ENCODE data around the gene ATP1A4. TPM values are rescaled to one million over a fixed set of nuclear protein-coding genes. Genes with fewer than 3 reads are reported as not detected.

Gene ATP1A4
- total and polyA plus RNA-seq, 2 of the 8 experiments (the other 6 are each of a cell fraction or from before 2014, with no cell fraction given) = 0.48 to 0.61 TPM

DNA sequence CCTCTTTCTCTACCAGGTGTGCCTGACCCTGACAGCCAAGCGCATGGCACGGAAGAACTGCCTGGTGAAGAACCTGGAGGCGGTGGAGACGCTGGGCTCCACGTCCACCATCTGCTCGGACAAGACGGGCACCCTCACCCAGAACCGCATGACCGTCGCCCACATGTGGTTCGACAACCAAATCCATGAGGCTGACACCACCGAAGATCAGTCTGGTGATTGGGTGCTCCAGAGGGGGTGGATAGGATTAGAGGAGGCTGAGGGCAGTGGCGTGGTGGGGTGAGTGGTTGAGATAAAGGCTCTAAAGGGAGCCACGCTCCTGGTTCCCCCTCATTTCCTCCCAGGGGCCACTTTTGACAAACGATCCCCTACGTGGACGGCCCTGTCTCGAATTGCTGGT, 22.8 kb upstream of the ATP1A4 start (continued):
- TF ChIP-seq POLR2AphosphoS5 (IDR thresholded peaks at IDR 0.05; ENCODE audit: low read depth, low read length) (no peak), YY1 (IDR thresholded peaks at IDR 0.05; ENCODE audit: low read depth, low read length) (no peak)
- TF ChIP-seq, protein P1, sequence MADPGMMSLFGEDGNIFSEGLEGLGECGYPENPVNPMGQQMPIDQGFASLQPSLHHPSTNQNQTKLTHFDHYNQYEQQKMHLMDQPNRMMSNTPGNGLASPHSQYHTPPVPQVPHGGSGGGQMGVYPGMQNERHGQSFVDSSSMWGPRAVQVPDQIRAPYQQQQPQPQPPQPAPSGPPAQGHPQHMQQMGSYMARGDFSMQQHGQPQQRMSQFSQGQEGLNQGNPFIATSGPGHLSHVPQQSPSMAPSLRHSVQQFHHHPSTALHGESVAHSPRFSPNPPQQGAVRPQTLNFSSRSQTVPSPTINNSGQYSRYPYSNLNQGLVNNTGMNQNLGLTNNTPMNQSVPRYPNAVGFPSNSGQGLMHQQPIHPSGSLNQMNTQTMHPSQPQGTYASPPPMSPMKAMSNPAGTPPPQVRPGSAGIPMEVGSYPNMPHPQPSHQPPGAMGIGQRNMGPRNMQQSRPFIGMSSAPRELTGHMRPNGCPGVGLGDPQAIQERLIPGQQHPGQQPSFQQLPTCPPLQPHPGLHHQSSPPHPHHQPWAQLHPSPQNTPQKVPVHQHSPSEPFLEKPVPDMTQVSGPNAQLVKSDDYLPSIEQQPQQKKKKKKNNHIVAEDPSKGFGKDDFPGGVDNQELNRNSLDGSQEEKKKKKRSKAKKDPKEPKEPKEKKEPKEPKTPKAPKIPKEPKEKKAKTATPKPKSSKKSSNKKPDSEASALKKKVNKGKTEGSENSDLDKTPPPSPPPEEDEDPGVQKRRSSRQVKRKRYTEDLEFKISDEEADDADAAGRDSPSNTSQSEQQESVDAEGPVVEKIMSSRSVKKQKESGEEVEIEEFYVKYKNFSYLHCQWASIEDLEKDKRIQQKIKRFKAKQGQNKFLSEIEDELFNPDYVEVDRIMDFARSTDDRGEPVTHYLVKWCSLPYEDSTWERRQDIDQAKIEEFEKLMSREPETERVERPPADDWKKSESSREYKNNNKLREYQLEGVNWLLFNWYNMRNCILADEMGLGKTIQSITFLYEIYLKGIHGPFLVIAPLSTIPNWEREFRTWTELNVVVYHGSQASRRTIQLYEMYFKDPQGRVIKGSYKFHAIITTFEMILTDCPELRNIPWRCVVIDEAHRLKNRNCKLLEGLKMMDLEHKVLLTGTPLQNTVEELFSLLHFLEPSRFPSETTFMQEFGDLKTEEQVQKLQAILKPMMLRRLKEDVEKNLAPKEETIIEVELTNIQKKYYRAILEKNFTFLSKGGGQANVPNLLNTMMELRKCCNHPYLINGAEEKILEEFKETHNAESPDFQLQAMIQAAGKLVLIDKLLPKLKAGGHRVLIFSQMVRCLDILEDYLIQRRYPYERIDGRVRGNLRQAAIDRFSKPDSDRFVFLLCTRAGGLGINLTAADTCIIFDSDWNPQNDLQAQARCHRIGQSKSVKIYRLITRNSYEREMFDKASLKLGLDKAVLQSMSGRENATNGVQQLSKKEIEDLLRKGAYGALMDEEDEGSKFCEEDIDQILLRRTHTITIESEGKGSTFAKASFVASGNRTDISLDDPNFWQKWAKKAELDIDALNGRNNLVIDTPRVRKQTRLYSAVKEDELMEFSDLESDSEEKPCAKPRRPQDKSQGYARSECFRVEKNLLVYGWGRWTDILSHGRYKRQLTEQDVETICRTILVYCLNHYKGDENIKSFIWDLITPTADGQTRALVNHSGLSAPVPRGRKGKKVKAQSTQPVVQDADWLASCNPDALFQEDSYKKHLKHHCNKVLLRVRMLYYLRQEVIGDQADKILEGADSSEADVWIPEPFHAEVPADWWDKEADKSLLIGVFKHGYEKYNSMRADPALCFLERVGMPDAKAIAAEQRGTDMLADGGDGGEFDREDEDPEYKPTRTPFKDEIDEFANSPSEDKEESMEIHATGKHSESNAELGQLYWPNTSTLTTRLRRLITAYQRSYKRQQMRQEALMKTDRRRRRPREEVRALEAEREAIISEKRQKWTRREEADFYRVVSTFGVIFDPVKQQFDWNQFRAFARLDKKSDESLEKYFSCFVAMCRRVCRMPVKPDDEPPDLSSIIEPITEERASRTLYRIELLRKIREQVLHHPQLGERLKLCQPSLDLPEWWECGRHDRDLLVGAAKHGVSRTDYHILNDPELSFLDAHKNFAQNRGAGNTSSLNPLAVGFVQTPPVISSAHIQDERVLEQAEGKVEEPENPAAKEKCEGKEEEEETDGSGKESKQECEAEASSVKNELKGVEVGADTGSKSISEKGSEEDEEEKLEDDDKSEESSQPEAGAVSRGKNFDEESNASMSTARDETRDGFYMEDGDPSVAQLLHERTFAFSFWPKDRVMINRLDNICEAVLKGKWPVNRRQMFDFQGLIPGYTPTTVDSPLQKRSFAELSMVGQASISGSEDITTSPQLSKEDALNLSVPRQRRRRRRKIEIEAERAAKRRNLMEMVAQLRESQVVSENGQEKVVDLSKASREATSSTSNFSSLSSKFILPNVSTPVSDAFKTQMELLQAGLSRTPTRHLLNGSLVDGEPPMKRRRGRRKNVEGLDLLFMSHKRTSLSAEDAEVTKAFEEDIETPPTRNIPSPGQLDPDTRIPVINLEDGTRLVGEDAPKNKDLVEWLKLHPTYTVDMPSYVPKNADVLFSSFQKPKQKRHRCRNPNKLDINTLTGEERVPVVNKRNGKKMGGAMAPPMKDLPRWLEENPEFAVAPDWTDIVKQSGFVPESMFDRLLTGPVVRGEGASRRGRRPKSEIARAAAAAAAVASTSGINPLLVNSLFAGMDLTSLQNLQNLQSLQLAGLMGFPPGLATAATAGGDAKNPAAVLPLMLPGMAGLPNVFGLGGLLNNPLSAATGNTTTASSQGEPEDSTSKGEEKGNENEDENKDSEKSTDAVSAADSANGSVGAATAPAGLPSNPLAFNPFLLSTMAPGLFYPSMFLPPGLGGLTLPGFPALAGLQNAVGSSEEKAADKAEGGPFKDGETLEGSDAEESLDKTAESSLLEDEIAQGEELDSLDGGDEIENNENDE (IDR thresholded peaks at IDR 0.05; ENCODE audit: insufficient replicate concordance, low read length) = no peak
